Right lung (tissue), 5 donors: Measurements from ENCODE around the gene CHN2. TPM values are rescaled to one million over a fixed set of nuclear protein-coding genes. Genes with fewer than 3 reads are reported as not detected.
"Not testable (repeated sequence)": the region's sequence is repeated elsewhere in the genome, so short reads cannot be mapped to it uniquely, and the experiment has no call there.

Experiments used
- DNase-seq, 2 donors: peaks; one replicate each; pipeline ENCODE4 v3.0.0-alpha.2; 2013
- polyA plus RNA-seq, 5 donors: library from polyadenylated mRNA; unstranded; fragments of 120-200 nt; gene quantifications; one replicate each; pipeline versions ENCODE4 v1.2.1 to v1.2.3, GENCODE V29; 2013; ENCODE audit warnings: inconsistent platforms in 1 of 5, low replicate concordance in 1 of 5; ENCODE audit not compliant: insufficient read length in 5 of 5, insufficient read depth in 1 of 5

Gene CHN2
- polyA plus RNA-seq, 5 donors = 3.2 to 4.0 (median 3.9) TPM

- DNase-seq = no peak
Measured at GRCh38 chr7:29185613-29186012, 9.0 kb upstream of the CHN2 start.

DNA sequence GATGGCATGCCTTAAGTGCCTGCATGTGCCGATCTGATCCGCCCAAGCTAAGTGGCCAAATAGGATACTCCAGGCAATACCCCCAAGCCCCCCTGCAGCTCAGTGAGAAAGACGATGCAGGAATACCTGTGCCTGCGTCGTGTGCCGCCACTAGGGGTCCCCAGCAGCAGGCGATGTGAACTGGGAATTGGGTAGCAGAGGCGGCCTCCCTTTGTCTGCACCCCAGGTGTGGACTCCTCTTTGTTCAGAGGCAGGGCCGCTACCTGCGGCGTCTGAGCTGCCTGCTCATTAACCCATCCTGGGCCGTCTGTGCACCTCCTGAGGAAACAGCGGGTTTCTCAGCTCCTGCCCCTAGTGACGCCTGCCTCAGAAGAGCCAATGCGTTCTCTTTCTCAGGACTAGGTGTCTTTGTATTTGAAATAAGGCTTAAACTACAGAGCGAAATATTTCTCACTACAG lies 4.8 kb upstream of the CHN2 start:
- DNase-seq = peak in 1 of 2 donors; percentile 48

DNA sequence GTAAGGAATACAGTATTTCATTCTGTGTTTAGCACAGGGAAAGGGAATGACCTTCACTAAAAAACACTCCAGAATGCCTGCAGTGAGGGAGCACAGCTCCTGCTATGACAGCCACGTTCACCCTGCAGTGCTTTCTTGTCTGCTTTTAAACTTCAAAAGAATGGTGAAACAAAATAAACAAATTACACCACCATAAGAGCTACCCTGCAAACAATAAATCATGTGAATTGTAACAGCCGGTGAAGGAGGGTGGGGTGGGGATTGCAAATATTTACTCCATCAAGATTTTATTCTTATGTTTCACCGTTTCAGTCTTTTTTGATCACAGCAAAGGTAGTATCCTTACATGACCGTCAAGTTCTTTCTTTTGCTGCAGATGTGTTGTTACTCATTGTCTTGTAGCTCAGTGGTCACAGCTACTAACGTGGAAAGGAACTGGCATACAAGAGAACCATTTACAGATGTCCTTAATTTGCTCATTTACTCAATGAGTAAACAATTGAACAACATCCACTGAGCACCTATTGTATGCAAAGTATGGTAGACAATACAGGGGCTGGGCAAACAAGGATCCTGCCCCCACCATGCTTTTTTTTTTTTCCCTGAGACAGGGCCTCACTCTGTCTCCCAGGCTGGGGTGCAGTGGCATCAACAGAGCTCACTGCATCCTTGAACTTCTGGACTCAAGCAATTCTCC lies 4.1 kb upstream of the CHN2 start:
- no peak for DNase-seq

DNA sequence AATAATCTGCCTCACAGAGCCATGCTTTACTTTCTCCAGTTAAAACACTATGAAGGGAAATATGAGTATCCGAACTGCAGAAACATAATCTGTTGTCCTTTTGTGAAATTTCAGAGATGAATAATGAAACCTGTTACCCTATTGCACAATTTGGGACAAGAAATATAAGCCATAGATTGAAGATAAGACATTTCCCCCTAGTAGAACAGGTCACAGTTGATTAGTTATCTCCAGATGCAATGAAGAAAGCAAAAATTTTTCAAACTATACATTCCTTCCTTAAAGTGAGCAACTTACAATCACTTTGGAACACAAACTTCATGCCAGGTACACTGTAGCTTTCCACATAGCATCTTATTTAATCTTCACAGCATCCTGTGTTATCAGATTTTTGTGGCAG lies 2.3 kb upstream of the CHN2 start:
- DNase-seq = no peak

- no peak for DNase-seq
Measured at GRCh38 chr7:29192811-29193210, 1.8 kb upstream of the CHN2 start.

- no peak for DNase-seq
Measured at GRCh38 chr7:29193316-29194205, 1.0 kb upstream of the CHN2 start.

- DNase-seq = no peak
Measured at GRCh38 chr7:29194206-29194593, 375 bp upstream of the CHN2 start.

DNA sequence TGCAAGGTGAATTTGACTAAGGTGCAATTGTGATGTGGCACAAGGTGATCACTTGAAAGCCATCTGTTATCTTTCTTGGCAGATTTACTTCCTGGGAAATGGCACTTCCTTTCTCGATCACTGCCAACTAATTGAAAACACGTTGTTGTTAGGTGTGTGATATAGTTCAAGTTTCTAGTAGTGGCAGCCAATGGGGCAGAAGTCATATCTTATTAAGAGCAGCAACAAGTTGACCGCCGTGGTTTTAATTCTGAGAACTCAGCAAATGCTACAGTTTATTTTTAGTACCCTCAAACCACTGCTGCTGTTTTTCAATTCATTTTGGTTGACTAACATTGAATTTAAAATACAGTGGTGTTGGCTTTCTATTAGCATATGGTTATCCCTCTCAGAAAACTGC lies 1.6 kb downstream of the CHN2 start:
- DNase-seq = no peak

DNA sequence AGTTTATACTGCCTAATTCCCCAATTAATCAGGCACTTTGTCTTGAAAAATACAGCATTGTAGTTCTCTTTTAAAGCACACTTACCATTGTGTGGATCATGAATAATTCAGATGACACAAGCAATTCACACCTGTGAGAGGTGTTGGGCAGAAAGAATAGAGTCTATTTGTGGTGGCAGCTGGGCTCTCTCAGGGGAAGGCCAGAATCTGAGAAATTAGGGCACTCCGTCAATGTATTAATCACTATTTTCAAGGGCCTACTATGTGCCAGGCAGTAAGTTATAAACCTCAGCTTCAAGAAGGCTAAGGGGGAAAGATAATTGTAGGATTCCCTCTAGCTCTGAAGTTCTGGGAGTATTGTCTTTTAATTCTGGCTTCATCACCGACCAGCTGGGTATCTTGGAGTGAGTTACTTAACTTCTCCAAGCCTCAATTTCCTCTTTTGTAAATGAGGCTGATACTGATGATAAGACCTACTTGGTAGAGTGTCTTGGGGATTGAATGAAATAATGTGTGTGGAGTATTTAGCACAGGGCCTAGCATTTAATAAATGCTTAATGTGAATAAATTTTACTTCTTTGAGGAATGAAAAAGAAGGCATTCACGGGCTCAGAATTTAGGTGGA lies 2.5 kb downstream of the CHN2 start:
- DNase-seq = no peak

- no peak for DNase-seq
Measured at GRCh38 chr7:29197916-29198315, 3.3 kb downstream of the CHN2 start.

- DNase-seq = no peak
Measured at GRCh38 chr7:29199776-29200175, 5.2 kb downstream of the CHN2 start.

DNA sequence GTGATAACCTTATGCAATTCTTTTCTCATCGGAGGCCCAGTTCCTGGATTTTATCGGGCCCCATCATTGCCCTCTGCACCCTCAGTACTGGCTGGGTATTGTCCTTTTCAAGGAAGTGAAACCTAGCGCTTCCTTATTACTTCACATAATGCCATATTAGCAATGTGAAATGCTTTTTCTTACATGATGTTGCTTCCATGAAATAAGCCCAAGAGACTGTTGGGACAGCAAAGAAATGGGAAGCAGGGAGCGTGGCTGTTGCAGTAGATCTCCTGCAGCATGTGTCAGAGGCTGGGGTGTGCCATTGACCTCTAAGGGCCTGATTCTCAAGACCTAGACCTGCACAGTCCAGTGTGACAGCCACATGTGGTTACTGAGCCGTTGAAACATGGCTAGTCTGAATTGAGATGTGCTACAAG lies 8.1 kb downstream of the CHN2 start:
- no peak for DNase-seq

DNA sequence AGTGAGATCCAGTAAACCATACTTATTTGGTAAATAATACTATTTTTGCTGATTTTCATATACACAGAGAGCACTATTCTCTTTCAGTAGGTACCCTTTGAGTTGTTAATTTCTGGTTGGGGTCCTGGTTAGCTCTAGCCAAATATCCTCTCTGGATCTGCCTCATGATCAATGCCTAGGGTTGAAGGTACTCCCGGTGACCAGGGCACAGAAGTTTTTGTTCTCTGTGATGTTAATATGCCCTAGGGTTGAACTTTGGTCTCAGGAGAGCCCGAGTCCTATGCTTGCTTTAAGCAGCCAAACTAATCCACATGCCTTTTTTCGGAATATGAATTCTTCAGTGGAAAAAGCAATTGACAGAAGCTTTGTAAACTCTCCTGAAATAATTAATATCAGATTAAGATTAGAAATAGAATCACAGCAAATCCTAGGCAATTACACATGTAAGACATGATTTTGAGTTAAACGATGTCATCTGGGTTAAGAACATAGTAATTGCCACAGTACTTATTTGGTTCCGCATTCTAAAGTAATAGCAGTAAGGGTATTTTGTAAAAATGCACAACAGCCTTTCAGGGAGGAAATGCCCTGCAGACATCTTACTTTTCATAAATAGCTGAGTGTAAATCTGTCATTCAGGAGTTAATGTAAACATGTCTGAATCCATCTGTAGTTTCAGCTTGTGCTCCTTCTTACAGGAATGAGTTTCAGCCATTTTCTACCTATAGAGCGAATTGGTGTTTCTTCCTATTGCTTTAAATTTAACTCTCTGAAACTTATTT lies 10.1 kb downstream of the CHN2 start:
- DNase-seq = no peak

DNA sequence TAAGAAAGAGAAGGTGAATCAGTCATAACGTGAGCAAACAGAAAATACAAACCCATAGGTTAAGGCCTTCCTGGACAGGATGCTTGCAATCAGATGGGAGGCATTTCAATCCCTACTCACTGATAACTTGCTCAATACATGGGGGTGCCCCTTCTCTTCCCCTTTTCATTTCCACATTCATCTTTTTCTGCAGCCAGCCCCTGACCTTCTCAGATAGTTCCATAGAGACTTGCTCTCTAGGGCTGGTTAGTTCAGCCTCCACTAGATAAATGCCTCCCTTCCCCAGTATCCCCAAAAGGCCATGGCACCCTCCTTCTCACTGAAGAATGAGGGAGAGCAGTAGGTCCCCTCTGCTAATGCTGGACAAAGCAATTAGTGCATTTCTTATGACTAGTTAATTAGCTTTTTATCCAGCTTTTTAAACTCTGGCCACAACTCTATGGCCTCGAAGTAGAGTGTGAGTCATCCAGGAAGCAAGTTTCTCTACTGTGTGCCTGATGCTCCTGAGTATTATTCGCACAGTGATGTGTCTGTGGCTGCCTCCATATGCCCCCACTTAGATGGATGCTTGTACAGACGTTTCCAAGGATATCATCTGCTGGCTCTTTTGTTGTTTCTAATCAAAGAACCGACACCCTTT lies 12.7 kb downstream of the CHN2 start:
- DNase-seq = no peak

DNA sequence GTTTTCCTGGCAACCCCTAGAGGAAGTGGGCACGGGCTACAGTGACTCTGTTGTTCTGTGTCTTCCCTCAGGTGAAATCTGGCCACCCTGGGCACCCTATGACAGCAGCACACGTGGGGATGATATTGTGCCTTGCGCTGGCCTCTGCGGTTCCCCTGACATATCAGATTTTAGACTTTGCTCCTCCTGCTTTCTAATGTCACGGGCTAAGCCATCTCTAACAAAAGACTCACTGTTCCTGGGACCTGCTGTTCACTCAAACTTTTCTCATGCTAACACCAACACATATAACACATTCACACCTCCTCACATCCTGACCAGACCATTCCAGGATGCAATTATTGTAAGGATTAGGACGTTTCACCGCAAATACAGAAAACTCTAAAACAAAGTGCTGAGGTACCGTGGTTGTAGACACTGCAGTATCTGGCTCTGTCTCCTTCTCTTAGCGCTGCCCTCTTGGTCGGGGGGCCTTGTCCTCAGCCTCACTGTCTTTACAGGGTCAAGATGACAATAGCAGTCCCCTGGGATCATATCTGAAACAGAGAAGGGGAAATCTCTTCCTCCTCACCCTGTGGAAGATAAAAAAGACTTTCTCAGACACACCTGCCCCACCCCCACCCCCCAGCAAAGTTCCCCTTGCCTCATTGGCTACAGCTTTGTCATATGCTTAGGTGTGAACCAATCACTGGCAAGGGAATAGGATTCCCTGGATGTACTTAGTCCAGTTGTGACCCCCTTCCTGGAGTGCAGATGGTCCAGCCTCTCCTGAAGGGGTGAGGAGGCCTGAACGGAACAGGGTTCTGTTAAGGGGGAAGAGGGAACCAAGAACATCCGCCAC lies 14.1 kb downstream of the CHN2 start:
- DNase-seq = no peak

DNA sequence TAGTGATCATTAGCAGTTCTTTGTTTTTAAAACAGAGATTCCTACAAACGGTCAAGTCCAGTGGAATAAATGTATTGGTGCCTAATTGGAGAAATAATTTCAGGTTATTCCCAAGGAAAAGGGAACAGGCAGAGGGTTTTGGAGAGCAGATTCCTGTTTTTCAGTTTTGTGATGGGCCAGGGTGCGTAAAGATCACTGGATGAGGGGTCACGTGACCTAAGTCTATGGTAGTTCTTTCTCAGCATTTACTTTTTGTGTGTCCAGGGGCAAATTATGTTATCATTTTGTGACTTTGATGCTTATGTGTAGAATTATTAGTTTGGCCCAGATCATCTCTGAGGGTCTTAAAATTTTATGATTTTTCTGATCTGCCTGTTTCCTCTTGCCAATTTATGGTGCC lies 15.2 kb downstream of the CHN2 start:
- DNase-seq = no peak

DNA sequence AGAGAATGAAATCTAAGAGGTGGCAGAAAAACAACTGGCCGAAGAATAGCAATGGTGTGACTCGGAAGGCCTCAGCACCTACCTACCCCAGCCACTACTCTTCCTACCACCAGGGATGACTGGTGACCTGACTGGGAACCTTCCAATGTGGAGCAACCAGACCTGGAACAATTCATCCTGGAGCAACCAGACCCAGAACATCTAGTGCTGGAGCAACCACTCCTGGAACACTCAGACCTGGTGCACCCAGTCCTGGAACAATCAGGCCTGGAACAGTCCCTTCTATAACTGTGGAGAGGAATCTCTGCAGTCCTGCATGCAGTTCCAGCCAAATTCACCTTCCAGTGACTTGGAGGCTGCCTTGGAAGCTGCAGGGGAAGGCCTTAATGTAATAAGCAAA lies 18.2 kb downstream of the CHN2 start:
- DNase-seq = not testable (repeated sequence)

DNA sequence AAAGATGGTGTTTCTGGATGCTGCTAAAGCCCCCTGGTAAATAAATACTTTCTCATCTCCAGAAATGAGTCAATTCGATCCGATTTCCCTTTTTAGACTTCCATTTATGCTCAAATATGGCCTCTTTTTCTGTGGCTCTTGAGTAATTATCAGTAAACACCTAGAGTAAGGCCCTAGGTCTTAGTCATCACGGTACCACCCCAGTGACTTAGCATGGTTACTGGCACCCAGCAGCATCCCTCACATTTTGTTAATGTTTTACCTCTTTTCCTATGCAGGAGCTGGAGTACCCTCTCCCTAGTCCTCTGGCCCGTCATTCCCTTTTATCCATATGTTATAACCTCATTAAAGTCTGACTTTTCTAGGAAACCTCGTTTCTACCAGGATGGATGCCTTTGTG lies 19.5 kb downstream of the CHN2 start:
- no peak for DNase-seq

DNA sequence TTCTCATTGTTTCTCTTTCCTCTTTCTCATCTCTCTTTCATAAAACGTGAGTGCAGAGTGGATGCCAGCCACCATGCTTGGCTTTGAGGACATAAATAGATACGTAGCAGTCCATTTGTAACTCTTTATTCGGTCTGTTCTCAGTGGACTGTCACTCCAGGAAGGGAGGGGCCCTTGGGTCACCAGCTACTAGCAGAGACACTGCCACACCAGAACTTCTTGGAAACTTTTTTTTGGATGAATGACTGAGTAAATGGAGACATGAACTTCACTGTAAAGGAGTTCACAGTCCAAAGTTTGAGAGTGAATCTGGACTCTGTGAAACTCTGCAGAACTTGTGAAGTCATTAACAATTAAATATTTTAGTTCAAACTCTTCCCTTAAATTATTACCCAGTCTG lies 20.2 kb downstream of the CHN2 start:
- DNase-seq = no peak

DNA sequence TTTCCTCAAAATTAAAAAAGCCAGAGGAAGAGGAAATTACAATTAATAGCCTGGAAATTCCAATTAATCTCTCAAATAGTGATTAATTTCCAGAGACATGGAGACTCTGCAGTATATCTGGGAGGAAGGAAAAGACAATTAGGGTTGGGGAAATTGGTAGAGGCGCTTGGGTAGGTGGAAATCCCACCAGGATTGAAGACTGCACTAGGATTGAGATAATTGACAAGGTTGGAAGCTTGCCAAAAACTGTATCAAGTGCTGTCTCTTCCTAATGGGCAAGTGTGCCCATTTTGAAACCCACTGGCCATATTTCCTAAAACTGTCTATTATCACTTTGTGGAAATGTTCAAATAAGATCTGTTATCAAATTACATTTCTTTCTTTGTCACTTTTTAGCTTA lies 21.6 kb downstream of the CHN2 start:
- no peak for DNase-seq
